A549 (cell line): Measurements from ENCODE around the gene CCDC77.

ENCODE experiments used
- CHD2 ChIP-seq: fragments of 150-350 bp; IDR thresholded peaks from 2 replicates; pipeline ENCODE4 v1.6.1; 2014; ENCODE audit warnings: low read length; ENCODE audit not compliant: partially characterized antibody
- JUNB ChIP-seq: fragments of >200 bp; sonication (Bioruptor Twin); formaldehyde crosslinking; IDR thresholded peaks from 2 replicates; pipeline ENCODE4 v1.6.1; 2016
- TF ChIP-seq, protein P1 (sequence below): fragments of >200 bp; sonication (Bioruptor Twin); formaldehyde crosslinking; IDR thresholded peaks from 3 replicates; pipeline ENCODE4 v1.5.1; 2016

GRCh38 chr12:461425-461824 lies 60.0 kb downstream of the CCDC77 start:
- TF ChIP-seq CHD2 (no peak), JUNB (no peak)
- TF ChIP-seq, protein P1, sequence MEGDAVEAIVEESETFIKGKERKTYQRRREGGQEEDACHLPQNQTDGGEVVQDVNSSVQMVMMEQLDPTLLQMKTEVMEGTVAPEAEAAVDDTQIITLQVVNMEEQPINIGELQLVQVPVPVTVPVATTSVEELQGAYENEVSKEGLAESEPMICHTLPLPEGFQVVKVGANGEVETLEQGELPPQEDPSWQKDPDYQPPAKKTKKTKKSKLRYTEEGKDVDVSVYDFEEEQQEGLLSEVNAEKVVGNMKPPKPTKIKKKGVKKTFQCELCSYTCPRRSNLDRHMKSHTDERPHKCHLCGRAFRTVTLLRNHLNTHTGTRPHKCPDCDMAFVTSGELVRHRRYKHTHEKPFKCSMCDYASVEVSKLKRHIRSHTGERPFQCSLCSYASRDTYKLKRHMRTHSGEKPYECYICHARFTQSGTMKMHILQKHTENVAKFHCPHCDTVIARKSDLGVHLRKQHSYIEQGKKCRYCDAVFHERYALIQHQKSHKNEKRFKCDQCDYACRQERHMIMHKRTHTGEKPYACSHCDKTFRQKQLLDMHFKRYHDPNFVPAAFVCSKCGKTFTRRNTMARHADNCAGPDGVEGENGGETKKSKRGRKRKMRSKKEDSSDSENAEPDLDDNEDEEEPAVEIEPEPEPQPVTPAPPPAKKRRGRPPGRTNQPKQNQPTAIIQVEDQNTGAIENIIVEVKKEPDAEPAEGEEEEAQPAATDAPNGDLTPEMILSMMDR = no peak
